Measurements from ENCODE around the gene ODAD2.

- no peak for TF ChIP-seq EP300 (IDR thresholded peaks at IDR 0.05)
- TF ChIP-seq, protein P1, sequence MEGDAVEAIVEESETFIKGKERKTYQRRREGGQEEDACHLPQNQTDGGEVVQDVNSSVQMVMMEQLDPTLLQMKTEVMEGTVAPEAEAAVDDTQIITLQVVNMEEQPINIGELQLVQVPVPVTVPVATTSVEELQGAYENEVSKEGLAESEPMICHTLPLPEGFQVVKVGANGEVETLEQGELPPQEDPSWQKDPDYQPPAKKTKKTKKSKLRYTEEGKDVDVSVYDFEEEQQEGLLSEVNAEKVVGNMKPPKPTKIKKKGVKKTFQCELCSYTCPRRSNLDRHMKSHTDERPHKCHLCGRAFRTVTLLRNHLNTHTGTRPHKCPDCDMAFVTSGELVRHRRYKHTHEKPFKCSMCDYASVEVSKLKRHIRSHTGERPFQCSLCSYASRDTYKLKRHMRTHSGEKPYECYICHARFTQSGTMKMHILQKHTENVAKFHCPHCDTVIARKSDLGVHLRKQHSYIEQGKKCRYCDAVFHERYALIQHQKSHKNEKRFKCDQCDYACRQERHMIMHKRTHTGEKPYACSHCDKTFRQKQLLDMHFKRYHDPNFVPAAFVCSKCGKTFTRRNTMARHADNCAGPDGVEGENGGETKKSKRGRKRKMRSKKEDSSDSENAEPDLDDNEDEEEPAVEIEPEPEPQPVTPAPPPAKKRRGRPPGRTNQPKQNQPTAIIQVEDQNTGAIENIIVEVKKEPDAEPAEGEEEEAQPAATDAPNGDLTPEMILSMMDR (IDR thresholded peaks at IDR 0.05) = no peak
Measured at GRCh38 chr10:27805180-27805579, 193.7 kb downstream of the ODAD2 start.
